ENCODE measurements around the gene SLC6A3.
"Not testable (repeated sequence)": the region's sequence is repeated elsewhere in the genome, so short reads cannot be mapped to it uniquely, and the experiment has no call there.

SLC6A3 gene

DNA sequence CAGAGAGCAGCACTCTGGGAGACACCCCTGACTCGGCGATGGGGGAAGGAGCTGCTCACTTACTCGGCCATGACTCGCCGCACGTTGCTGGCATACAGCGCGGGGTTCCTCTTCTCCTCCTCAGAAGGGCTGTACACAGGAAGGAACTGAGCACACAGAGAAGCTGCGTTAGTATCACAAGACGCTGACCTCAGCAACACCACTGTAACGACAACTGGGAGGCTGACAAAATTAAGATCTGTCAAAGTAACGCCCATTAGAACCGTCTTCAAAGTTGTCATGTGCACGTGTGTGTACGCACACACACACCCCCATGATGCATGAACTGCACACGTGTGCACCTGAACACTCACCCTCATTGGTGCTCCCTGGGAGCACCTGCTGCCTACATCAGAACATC is 32.1 kb upstream of the SLC6A3 start:
- DNase-seq (ENCODE audit: low read depth) = no peak

DNA sequence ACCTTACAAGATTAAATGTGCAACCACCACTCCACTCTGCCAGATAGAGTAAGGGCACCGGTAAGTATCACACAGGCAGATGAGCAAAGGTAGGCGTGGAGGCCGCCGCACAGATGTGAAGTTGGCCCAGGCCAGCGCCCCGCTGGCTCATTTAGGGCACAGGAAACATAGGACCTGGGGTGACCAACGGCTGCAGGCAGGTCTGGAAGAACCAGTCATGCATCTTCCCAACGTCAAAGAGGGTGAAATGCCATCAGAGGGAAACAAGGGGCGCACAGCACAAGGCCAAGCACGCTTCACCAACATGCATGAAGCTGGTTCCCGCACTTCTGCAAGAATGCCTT is 31.7 kb upstream of the SLC6A3 start:
- no peak for DNase-seq (ENCODE audit: low read depth)

DNA sequence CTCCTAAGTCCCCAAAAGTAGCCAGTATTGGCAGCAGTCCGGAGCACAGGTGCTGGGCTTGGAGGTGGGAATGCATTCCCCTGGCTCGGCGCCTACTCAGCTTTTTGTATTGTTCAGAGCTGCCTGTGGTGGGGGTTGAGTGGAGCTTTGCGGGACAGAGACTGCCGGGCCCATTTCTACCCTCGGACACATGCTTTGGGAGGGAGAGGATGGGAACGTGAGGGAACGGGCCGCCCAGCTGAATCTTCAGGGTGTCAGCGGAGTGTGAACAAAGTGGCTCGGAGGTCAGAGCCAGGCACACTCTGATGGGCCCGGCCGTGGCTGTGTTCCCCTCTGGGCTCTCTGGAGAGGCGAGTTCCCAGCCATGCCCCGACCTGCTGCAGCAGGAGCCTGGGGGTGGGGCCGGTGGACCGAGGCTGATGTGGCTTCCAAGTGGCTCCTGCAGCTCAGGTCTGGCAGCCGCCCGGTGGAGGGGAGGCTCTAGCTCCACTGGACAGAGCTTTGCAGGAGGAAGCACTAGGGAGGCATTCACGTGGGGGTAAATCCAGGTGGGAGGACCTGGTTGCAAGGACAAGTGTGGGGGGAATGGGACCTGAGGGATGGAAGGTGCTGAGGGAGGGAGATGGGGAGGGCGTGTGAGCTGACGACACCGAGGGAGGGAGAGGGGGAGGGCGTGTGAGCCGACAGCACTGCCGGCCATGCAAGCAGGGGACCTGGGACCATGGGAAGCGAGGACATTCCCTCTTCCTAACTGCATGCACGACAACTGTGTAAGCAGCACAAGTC is 31.1 kb upstream of the SLC6A3 start:
- DNase-seq (ENCODE audit: low read depth) = no peak

GRCh38 chr5:1475544-1475900 is 30.3 kb upstream of the SLC6A3 start:
- not testable (repeated sequence) for DNase-seq (ENCODE audit: low read depth)

DNA sequence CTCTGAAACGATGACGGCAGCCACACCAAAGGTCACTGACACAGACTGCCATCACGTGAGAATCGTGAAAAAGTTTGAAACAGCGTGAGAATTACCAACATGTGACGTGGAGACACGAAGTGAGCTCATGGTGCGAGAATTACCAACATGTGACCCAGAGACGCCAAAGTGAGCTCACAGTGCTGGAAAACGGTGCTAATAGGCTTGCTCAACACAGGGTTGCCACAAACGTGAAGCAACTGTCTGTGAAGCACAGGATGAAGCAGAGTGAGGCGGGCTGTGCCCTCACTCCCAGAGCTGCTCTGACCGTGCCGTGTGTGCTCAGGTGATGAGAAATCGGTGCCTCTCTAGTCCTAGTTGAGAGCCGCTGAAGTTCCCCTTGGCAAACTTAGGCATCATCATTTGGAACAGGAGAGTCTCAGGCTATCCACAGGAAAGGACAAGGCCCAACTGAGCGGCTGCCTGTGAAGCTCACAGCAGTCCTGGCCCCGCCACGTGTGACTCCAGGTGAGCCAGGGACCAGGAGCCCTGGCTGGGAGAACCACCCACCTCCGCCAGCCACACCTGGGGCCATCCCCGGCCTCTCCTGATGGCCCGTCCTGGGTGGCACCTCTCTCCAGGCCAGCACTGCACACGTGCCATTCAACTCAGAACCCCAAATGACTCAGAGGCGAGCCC is 29.8 kb upstream of the SLC6A3 start:
- DNase-seq (ENCODE audit: low read depth) = no peak

GRCh38 chr5:1474183-1474839 is 29.1 kb upstream of the SLC6A3 start:
- DNase-seq (ENCODE audit: low read depth) = no peak

DNA sequence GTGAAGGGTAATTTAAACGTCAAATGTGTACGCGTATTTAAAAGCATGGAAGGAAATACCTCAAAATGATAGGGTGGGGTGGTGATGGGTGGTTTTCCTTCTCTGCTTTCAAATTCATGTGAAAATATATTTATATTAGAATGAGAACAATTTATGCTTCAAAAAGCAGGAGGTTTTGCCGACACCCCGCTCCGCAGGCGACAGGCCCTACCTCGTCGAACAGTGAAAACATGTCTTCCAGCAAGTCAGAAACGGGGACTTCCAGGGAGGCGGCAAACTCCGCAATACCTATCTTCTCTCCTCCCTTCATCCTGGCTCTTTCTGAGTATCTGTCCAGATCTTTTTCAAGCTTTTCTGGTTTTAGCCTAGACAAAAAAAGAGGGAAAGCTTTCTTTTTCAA is 28.5 kb upstream of the SLC6A3 start:
- DNase-seq (ENCODE audit: low read depth) = no peak

- DNase-seq (ENCODE audit: low read depth) = no peak
Measured at GRCh38 chr5:1472964-1473628, 27.9 kb upstream of the SLC6A3 start.

DNA sequence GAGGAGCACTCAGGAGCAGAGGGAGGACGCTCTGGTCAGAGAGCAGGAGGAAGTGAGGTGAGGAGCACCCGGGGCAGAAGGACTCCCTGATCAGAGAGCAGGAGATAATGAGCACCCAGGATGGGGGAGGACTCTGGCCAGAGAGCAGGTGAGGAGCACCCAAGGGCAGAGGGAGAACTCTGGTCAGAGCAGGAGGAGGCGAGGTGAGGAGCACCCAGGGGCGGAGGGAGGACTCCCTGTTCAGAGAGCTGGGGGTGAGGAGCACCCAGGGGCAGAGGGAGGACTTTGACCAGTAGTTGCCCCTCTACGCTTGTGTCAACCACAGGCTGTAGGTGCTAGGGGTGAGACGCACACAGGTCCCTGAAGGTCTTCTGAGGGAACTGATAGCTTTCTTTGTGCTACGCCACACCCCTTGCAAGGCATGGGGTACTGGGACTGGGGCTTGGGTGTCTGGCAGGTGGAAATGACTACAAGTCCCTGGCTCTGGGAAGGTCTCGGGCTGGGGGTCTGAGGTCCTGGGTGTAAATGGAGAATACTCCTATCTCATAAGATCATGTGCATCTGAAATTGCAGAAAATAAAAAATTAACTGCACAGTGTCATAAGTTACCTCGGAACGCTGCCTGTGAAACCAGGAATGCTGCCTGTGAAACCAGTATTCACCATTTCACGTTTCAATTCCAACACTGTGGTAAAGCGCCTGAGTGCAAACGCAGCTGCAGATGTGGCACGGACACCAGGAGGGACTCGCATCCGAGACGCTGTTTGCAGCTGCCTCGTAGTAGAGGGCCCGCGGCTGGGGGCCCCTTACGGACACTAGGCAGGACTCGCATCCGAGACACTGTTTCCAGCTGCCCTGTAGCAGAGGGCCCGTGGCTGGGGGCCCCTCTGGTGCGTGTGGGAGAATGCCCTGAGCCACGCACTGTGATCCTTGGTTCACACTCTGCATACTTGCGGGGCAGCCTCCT is 27.0 kb upstream of the SLC6A3 start:
- no peak for DNase-seq (ENCODE audit: low read depth)

DNA sequence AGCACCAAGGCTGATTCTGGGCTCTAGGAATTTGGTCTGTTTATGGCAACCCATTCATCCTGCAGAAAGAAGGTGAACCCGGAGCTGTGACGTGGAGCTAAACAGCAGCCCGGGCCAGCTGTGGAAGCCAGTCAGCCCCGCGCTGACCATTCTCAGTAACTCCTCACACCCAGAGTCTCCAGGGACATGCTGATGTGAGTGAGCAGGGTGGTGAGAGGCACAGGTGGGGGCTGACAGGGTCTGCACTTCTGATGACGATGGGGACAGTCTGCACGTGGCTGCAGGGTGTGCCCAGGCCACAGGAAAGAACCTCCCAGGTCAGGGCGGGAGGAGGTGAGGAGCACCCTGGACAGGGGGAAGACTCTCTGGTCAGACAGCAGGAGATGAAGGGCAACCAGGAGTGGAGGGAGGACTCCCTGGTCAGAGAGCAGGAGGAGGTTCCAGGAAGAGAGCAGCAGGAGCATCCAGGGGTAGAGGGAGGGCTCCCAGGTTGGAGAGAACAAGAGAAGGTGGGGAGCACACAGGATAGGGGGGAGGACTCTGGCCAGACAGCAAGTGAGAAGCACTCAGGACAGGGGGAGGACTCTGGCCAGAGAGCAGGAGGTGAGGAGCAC is 26.1 kb upstream of the SLC6A3 start:
- DNase-seq (ENCODE audit: low read depth) = no peak

DNA sequence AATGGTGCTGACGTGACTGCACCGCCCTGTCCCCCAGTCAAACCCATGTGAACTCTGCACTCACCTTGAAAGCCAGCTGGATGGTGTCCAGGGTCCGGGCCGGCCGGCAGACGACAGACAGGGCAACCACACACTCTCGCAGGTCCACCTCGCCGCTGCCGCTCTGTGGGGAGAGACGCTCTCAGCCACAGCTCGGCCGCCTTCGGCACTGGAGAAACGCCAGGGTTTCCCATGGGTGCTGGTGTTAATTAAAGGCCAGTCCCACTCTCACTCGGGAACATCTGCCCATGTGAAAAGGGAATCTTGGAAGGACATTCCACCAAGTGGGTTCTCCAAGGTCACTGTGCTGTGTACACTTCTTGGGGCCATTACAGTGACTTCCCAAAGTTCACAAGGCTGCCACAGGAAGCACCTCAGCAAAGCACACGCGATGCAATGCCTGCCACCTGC is 25.5 kb upstream of the SLC6A3 start:
- no peak for DNase-seq (ENCODE audit: low read depth)

- DNase-seq (ENCODE audit: low read depth) = no peak
Measured at GRCh38 chr5:1468629-1469527, 23.6 kb upstream of the SLC6A3 start.

DNA sequence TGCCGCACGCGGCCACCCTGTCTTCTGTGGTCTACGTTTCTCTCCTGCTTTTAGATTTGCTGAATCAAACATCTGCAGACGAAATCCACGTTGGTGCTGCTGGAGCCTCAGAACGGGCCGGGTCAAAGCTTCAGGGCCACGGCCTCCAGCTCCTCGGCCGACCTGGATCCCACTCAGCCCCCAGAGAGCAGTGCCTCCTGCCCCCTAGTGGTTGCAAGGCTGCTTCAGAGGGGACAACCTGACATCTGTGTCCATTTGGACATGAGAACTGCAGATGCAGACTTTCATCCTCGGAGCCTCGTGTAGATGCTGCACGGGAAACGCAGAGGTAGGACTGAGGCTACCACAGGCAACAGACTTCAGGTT is 23.0 kb upstream of the SLC6A3 start:
- DNase-seq (ENCODE audit: low read depth) = no peak

DNA sequence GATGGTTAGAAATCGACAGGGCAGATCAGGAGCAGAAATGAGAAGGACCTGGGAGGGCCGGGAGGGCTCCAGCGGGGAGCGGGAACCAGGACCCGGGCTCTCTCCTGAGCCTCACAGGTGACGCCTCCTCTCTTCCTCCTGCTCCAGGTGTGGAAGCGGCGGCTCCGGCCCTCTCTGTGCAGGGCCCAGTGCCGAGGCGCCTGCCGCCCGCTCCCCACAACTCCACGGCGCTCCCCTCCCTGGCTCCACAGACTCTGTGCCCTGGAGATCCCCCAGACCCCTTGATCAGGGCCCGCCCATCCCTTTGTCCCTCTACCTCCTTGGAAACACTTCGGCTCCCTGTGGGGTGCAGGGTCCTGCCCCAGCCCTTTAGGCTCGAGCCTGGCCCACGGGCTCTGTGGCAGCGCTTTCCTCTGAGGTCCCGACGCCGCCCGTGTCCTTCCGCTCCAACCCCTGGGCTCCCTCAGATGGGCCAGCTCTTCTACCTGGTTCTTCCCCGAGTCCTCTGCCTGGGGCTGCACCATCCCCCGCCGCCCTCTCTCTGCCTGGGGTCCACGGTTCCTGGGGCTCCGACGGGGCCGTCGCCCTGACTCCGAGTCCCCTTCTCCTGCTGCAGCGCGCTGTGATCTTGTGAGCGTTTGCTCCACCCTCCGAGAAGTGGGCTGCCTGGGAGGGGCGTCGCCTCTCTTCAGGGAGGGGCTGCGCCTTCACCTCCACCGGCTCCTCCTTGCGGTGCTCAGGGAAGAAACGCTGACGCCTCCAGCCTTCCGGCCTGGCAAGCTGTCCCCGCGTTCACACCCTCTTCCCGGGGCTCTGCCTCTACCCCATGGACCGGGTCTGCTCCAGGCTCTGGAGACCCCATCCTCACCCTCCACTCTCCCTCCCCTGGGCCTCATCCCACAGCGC is 22.4 kb upstream of the SLC6A3 start:
- DNase-seq (ENCODE audit: low read depth) = no peak

GRCh38 chr5:1466631-1467265 is 21.5 kb upstream of the SLC6A3 start:
- DNase-seq (ENCODE audit: low read depth) = no peak

DNA sequence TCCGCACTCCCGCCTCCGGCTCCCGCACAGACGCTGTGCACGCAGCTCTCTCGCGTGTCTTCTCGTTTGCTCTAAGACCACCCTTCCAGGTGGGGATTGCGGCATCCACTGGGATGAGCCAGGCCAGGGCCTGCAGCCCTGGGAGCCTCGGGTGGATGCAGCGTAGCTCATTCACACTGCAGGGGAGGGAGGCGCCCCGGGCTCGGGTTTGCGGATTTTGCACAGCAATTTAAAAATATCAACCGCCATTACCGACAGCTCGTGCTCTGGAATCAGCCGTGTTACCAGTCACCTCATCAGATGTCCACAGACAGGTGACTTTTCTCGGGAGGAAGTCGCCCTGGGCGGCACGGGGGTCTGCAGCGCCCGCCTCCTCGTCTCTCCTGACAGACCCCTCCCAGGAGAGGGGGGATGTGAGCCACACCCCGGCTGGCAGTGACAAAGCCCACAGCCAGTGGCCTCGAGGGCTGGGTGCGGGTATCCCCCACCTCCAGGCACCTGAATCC is 20.8 kb upstream of the SLC6A3 start:
- DNase-seq (ENCODE audit: low read depth) = no peak

- no peak for DNase-seq (ENCODE audit: low read depth)
Measured at GRCh38 chr5:1465117-1465516, 19.9 kb upstream of the SLC6A3 start.

GRCh38 chr5:1464511-1464910 is 19.3 kb upstream of the SLC6A3 start:
- no peak for DNase-seq (ENCODE audit: low read depth)

DNA sequence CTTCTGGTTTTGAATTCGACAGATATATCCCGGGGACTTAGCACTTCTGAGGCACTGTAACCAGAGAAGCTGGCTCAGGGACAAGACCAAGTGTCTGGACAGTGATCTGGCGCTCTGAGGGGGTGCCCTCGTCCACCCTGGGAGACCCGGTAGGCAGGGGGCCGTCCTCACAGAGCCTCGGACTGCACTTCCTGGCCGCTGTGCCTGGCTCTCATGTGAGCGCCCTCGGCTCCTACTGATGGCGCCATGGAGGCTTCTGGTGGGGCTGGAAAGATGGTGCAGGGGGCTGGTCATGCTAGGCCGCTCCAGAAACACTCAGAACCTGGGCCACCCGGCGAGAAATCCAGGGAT is 18.8 kb upstream of the SLC6A3 start:
- no peak for DNase-seq (ENCODE audit: low read depth)

All from GM04504 (cell line).